ENCODE results near the gene APLP1.
A peak's percentile ranks its signal among the peaks of the same experiment; 100 is the strongest.

Gene APLP1

DNA sequence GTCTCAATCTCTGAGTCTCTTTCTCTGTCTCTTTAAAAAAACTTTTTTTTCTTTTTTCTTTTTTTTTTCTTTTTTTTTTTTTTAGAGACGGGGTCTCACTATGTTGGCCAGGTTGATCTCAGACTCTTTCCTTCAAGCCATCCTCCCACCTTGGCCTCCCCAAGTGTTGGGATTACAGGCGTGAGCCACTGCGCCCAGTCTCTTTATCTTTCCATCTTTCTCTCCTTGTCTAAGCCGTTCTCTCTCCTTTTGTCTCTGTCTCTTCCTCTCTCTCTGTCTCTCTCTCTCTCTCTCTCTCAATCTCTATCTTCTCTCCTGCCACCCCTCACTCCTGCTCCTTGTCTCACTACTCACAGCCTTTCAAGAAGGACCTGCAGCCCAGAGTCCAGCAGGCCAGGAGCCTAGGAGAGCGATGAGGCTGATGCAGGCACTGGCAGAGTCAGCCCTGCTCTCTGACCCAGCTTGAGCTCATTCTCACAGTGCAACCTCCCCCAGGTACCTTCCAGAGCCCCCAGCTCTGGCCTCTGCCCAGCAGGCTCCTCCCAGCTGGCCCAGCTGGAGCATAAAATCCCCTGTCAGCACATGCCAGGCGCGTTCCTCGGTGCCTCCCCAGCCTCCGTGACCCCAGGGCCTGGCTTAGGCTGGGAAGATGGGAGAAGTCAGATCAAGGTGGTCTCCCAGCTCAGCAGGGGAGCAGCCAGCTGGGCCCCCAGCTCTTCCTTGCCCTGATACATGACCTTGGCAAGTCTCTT lies 16.2 kb upstream of the APLP1 start, which contains the start of gene NPHS1:
Gene NPHS1, minus strand, starts transcription at position 476 of the 752 bp plus-strand sequence. CDS start 667 bp downstream, outside the sequence.
- no peak for DNase-seq (ENCODE audit: low read depth in 2 of 2)

GRCh38 chr19:35853038-35853756 lies 15.2 kb upstream of the APLP1 start:
- no peak for DNase-seq (ENCODE audit: low read depth in 2 of 2)

DNA sequence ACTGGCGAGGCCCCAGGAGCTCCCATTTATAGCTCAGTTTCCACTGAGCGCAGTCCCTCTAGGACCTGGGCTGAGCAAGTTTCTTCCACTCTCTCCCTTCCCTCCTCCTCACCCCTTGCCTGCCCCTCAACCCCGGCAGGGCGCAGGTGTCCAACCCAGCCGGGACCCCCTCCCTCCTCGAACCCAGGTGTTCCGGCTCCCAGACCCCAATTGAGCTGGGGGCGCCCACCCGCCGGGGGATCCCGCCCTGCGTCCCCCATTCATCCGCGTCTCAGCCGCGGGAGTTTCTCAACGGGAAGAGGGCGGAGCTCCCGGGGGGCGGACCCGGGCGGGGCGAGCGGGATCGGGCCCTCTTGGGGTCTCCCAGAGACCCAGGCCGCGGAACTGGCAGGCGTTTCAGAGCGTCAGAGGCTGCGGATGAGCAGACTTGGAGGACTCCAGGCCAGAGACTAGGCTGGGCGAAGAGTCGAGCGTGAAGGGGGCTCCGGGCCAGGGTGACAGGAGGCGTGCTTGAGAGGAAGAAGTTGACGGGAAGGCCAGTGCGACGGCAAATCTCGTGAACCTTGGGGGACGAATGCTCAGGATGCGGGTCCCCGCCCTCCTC lies 11.7 kb upstream of the APLP1 start, which contains the start of gene KIRREL2:
Gene KIRREL2, plus strand, starts transcription at position 366 of the 604 bp plus-strand sequence. Its CDS starts 209 bp downstream, at position 575.
- DNase-seq (ENCODE audit: low read depth in 2 of 2) = no peak

DNA sequence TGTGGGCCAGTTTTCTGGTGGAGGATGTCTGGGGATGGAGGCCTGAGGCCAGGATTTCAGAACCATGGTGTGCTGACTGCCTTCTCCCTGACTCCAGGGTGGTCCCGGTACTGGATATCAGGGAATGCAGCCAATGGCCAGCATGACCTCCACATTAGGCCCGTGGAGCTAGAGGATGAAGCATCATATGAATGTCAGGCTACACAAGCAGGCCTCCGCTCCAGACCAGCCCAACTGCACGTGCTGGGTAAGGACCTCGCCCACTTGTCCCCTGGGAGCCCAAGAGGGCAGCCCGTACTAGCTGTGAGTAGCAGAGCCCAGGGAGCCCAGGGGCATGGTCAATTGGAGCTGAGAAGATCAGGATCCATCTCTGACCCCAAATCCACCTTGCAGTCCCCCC lies 10.1 kb upstream of the APLP1 start:
- DNase-seq (ENCODE audit: low read depth in 2 of 2) = no peak

GRCh38 chr19:35859414-35859813 lies 9.0 kb upstream of the APLP1 start:
- DNase-seq (ENCODE audit: low read depth in 2 of 2) = no peak

DNA sequence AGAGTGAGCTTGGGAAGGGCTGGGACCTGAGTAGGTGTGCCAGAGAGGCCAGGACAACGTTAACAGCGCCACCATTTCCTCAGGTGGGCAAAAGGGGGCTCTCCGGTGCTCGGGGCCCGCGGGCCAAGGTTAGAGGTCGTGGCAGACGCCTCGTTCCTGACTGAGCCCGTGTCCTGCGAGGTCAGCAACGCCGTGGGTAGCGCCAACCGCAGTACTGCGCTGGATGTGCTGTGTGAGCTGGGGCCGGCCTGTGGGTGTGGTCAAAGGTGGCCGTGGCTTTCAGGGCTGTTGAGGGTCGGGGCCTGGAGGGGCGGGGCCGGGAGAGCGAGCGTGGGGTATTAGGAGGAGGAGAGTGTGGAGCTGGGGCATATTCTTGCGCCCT lies 7.9 kb upstream of the APLP1 start:
- no peak for DNase-seq (ENCODE audit: low read depth in 2 of 2)

- DNase-seq (ENCODE audit: low read depth in 2 of 2) = no peak
Observed at GRCh38 chr19:35860818-35861639, 7.3 kb upstream of the APLP1 start.

GRCh38 chr19:35861640-35862160 lies 6.7 kb upstream of the APLP1 start:
- no peak for DNase-seq (ENCODE audit: low read depth in 2 of 2)

- DNase-seq (ENCODE audit: low read depth in 2 of 2) = no peak
Observed at GRCh38 chr19:35862528-35862927, 5.8 kb upstream of the APLP1 start.

- DNase-seq (ENCODE audit: low read depth in 2 of 2) = no peak
Observed at GRCh38 chr19:35863018-35863417, 5.4 kb upstream of the APLP1 start.

- DNase-seq (ENCODE audit: low read depth in 2 of 2) = no peak
Observed at GRCh38 chr19:35868823-35869326, 501 bp downstream of the APLP1 start.

GRCh38 chr19:35869327-35870123 lies 1.2 kb downstream of the APLP1 start:
- DNase-seq (ENCODE audit: low read depth in 2 of 2) = peak; percentile 55 to 83

DNA sequence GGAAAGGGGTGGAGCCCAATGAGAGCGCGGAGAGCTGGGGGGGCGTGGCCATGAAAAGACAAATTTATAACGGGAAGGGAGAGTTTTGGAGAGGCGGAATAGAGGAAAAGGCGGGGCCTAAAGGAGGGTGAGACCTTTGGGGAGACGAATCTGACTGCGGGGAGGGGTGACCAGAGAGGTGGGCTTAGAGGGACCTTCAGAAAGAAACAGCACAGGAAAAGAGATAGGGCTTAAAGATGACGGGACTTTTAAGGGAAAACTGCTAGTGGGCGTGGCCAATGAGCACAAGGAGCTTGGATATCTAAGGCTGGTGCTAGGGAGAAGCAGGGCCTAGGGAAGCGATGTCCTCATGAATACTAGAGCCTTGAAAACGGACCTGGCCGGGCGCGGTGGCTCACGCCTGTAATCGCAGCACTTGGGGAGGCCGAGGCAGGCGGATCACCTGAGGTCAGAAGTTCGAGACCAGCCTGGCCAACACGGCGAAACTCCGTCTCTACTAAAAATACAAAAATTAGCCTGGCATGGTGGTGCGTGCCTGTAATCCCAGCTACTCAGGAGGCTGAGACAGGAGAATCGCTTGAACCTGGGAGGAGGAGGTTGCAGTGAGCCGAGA lies 1.9 kb downstream of the APLP1 start:
- DNase-seq (ENCODE audit: low read depth in 2 of 2) = peak in 1 of 2 experiments; percentile 53

DNA sequence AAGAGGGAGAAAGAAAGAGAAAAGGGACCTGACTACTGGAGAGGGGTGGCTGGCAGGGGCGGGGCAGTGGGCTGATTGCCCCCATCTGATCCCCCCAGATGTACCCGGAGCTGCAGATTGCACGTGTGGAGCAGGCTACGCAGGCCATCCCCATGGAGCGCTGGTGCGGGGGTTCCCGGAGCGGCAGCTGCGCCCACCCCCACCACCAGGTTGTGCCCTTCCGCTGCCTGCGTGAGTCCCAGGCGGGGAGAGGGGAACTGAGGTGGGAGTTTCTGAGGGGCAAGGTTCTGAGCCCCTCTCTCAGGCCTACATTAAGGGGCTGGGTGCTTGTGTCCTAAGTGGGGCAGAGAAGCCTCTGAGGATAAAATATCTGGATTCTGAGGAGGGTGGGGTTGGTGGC lies 2.4 kb downstream of the APLP1 start:
- DNase-seq (ENCODE audit: low read depth in 2 of 2) = no peak

DNA sequence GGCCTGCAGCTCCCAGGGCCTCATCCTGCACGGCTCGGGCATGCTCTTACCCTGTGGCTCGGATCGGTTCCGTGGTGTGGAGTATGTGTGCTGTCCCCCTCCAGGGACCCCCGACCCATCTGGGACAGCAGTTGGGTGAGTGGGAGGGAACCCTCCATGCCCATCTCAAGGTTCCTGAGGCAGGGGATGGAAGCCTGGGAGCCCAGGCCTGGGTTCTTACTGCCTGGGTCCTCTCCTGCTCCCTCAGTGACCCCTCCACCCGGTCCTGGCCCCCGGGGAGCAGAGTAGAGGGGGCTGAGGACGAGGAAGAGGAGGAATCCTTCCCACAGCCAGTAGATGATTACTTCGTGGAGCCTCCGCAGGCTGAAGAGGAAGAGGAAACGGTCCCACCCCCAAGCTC lies 3.2 kb downstream of the APLP1 start:
- no peak for DNase-seq (ENCODE audit: low read depth in 2 of 2)

DNA sequence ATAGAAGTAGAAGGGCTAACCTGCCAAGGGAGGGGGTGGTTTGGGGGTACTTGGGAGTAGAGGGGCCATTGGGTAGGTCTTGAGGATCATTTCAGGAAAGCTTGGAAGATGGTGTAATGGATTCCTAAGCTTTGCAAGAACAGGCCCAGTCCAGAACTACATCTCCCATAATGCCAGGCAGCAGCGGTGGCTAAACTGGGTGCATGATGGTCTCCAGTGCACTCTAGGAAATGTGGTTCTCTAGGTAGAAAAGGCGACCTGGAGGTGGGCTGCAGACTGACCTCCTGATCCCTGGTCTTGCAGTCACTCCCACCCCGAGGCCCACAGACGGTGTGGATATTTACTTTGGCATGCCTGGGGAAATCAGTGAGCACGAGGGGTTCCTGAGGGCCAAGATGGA lies 3.8 kb downstream of the APLP1 start:
- DNase-seq (ENCODE audit: low read depth in 2 of 2) = no peak

DNA sequence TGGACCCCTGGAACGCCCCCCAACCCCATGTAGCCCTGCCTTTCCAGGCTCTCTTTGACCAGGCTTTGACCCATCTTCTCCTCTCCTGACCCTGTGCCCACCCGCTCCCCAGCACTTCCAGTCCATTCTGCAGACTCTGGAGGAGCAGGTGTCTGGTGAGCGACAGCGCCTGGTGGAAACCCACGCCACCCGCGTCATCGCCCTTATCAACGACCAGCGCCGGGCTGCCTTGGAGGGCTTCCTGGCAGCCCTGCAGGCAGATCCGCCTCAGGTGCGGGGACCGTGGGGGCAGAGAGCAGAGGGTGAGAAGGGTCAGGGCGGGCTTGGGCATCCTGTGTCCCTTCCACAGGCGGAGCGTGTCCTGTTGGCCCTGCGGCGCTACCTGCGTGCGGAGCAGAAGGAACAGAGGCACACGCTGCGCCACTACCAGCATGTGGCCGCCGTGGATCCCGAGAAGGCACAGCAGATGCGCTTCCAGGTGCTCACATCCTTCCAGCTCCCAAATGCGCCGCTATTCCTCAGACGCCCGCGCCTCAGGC lies 6.1 kb downstream of the APLP1 start:
- no peak for DNase-seq (ENCODE audit: low read depth in 2 of 2)

DNA sequence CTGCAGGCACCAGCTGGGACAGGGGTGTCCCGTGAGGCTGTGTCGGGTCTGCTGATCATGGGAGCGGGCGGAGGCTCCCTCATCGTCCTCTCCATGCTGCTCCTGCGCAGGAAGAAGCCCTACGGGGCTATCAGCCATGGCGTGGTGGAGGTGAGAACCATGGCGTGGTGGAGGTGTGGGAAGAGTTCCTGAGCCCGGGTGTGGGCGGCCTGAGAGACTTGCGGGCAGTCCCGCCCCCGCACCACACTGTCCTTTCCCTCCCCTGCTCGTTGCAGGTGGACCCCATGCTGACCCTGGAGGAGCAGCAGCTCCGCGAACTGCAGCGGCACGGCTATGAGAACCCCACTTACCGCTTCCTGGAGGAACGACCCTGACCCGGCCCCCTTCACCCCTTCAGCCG lies 10.7 kb downstream of the APLP1 start:
- no peak for DNase-seq (ENCODE audit: low read depth in 2 of 2)

DNA sequence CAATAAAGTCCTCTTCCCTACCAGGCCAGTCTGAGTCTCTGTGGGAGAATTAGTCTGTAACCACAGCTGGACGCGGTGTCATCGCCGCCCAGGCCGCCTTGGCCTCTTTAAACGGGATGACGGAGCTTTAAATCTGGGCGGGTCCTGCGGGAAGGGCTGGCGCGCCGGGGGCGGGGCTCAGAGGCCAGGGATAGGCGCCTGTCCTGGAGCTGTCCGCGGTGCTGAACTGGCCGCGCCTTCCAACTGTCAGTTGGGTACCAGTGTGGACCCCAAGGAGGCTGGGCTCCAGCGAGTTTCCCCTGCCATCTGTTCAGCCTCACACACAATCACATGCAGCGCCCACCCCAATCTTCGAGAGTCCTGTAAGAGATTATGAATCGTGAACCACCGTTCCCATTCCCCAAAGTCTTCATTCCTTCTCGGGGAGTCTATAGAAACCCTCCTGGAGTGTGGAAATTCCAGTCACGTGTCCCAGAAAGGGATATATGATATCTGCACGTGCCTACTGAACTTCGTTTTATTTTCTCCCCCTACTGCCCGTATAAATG lies 11.5 kb downstream of the APLP1 start:
- peak; percentile 61 to 87 for DNase-seq (ENCODE audit: low read depth in 2 of 2)
